Measurements from ENCODE around the gene TEAD1. TPM values are rescaled to one million over a fixed set of nuclear protein-coding genes. Genes with fewer than 3 reads are reported as not detected.

The TEAD1 gene
- total and polyA plus RNA-seq, 10 of the 15 experiments (the other 5 are each of a cell fraction or from before 2014, with no cell fraction given), result 0.01 to 0.59 (median 0.04) TPM; not detected in 6

- Histone ChIP-seq H4K20me1 (ENCODE audit: control insufficient read depth, insufficient read depth) (no peaks in the 10 kb centered on the region), H2AFZ (ENCODE audit: control insufficient read depth, low read depth, low read length) (no peak overlapping the region), H3K27me3 (replicated peaks in 1 of 2; ENCODE audit: control insufficient read depth in 2 of 2, insufficient read depth in 2 of 2, low read length in 1 of 2) (no peaks in the 10 kb centered on the region; a peak in 2 of 4 replicates), H3K79me2 (ENCODE audit: control insufficient read depth, insufficient read depth, low read length) (no peaks in the 10 kb centered on the region), H3K4me3 (no peak overlapping the region), H3K36me3 (ENCODE audit: control insufficient read depth in 2 of 2, insufficient read depth in 2 of 2, low read length in 1 of 2) (no peaks in the 10 kb centered on the region), H3K9me3 (replicated peaks; ENCODE audit: control insufficient read depth, insufficient read depth, low read length) (no peaks in the 10 kb centered on the region; the same call in 2 of the 3 replicates), H3K27ac (ENCODE audit: control insufficient read depth, insufficient read depth) (no peak overlapping the region), H3K4me2 (ENCODE audit: control insufficient read depth, insufficient read depth) (no peak overlapping the region), H3K9ac (ENCODE audit: control insufficient read depth, insufficient read depth, low read length) (no peak overlapping the region), H3K4me1 (ENCODE audit: control insufficient read depth, insufficient read depth, low read length) (no peaks in the 10 kb centered on the region; the same call in 1 of the 2 replicates)
- intact Hi-C loops (cut with micrococcal nuclease; ENCODE audit: unreplicated experiment) (no loop called here), in situ Hi-C loops (cut with MboI) (no loop called here)
- ATAC-seq, result no peak
- BruUV-seq (replicated peaks), result no TSS peak
- CTCF ChIA-PET, result no interaction called here
- POLR2A ChIA-PET, result no interaction called here
- 24% methylated on average over 4 of the region's 4 CpGs for WGBS (ENCODE audit: insufficient coverage, insufficient replicate concordance, low lambda C conversion rate, missing lambda C conversion rate)
- SMC1A ChIA-PET (ENCODE audit: uncharacterized antibody, unreplicated experiment), result interaction anchor here (0.6 kb wide), 1 partner anchor 17 kb away, joined by 3 read pairs; no protein-coding TSS in a partner anchor
- TF ChIP-seq MXI1 (IDR thresholded peaks at IDR 0.05; ENCODE audit: low read depth, low read length) (no peak), DPF2 (IDR thresholded peaks at IDR 0.05) (no peak)
- no peak for FAIRE-seq
- no peak for DNase-seq (ENCODE audit: low read depth, low spot score)
- RAD21 ChIA-PET (ENCODE audit: unreplicated experiment), result no interaction called here
Measured at GRCh38 chr11:12715131-12715530, 40.9 kb downstream of the TEAD1 start.

DNA sequence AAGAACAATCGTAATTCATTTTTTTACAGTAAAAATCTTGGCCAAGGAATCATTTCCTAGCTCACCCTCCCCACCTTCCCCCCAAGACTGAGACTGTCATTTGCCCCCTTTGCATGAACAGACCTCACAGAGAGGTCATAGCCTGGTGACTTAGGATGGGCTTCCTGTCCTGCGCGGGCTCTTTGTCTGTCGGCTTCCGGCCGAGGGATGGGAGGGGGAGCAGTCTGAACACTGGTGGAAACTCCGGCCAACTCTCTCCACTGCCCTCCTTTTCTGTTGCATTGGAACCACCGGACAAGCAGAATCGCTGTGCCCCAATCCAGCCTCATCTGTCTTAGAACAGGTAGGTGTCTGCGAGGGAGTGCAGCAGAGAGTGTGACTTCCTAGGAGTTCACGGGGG lies 41.7 kb downstream of the TEAD1 start:
- FAIRE-seq (no peak), DNase-seq (ENCODE audit: low read depth, low spot score) (no peak), ATAC-seq (no peak)
- no TSS peak for BruUV-seq (replicated peaks)
- in situ Hi-C loops (cut with MboI), result no loop called here
- H3K9me3 ChIP-seq (replicated peaks; ENCODE audit: control insufficient read depth, insufficient read depth, low read length), result no peaks in the 10 kb centered on the region; the same call in 2 of the 3 replicates
- no peaks in the 10 kb centered on the region for H3K79me2 ChIP-seq (ENCODE audit: control insufficient read depth, insufficient read depth, low read length)
- 53% methylated on average over 11 of the region's 11 CpGs for WGBS (ENCODE audit: insufficient coverage, insufficient replicate concordance, low lambda C conversion rate, missing lambda C conversion rate)
- no peak overlapping the region for H2AFZ ChIP-seq (ENCODE audit: control insufficient read depth, low read depth, low read length)
- H3K4me1 ChIP-seq (ENCODE audit: control insufficient read depth, insufficient read depth, low read length), result no peaks in the 10 kb centered on the region; the same call in 1 of the 2 replicates
- H3K36me3 ChIP-seq (ENCODE audit: control insufficient read depth in 2 of 2, insufficient read depth in 2 of 2, low read length in 1 of 2), result no peaks in the 10 kb centered on the region
- no peaks in the 10 kb centered on the region; a peak in 2 of 4 replicates for H3K27me3 ChIP-seq (replicated peaks in 1 of 2; ENCODE audit: control insufficient read depth in 2 of 2, insufficient read depth in 2 of 2, low read length in 1 of 2)
- RAD21 ChIA-PET (ENCODE audit: unreplicated experiment), result no interaction called here
- intact Hi-C loops (cut with micrococcal nuclease; ENCODE audit: unreplicated experiment), result no loop called here
- no peak overlapping the region for H3K4me3 ChIP-seq
- CTCF ChIA-PET, result no interaction called here
- no peaks in the 10 kb centered on the region for H4K20me1 ChIP-seq (ENCODE audit: control insufficient read depth, insufficient read depth)
- no peak overlapping the region for H3K27ac ChIP-seq (ENCODE audit: control insufficient read depth, insufficient read depth)
- no peak overlapping the region for H3K4me2 ChIP-seq (ENCODE audit: control insufficient read depth, insufficient read depth)
- H3K9ac ChIP-seq (ENCODE audit: control insufficient read depth, insufficient read depth, low read length), result no peak overlapping the region
- POLR2A ChIA-PET, result no interaction called here
- SMC1A ChIA-PET (ENCODE audit: uncharacterized antibody, unreplicated experiment), result no interaction called here
- TF ChIP-seq LARP7 (IDR thresholded peaks at IDR 0.05), result no peak
- no peak for TF ChIP-seq FOXM1 (IDR thresholded peaks at IDR 0.05; ENCODE audit: low read depth, low read length)
- TF ChIP-seq JUND (IDR thresholded peaks at IDR 0.05; ENCODE audit: low read depth, low read length), result no peak
- TF ChIP-seq RBBP5 (conservative IDR thresholded peaks at IDR 0.05), result no peak
- TF ChIP-seq ELK1 (IDR thresholded peaks at IDR 0.05; ENCODE audit: low read depth, low read length), result no peak
- no peak for TF ChIP-seq CEBPZ (IDR thresholded peaks at IDR 0.05; ENCODE audit: low read depth, low read length)
- no peak for TF ChIP-seq BACH1 (IDR thresholded peaks at IDR 0.05; ENCODE audit: borderline replicate concordance)
- TF ChIP-seq MTA2 (IDR thresholded peaks at IDR 0.05; ENCODE audit: low read depth), result no peak
- TF ChIP-seq YY1 (IDR thresholded peaks at IDR 0.05; ENCODE audit: low read depth, low read length), result no peak
- no peak for TF ChIP-seq HSF1 (IDR thresholded peaks at IDR 0.05; ENCODE audit: low read depth, low read length)
- TF ChIP-seq NFYA (IDR thresholded peaks at IDR 0.05; ENCODE audit: borderline replicate concordance, low read depth, low read length), result no peak
